Keratinocyte (primary cell): ENCODE results near the gene PLAA.

ENCODE experiments used
- EZH2 ChIP-seq: IDR thresholded peaks from one replicate; pipeline ENCODE4 v1.6.1; 2012; ENCODE audit warnings: inconsistent platforms, mild to moderate bottlenecking, low read length, moderate library complexity
- TF ChIP-seq, protein P1 (sequence below), 3 experiments: IDR thresholded peaks in 1 of 3; conservative IDR thresholded peaks in 1 of 3; optimal IDR thresholded peaks in 1 of 3; 2 replicates in 2 of 3; 3 replicates in 1 of 3; pipeline versions ENCODE3 to v1.5.1; 2011; ENCODE audit warnings: low read length in 3 of 3, mild to moderate bottlenecking in 3 of 3, moderate library complexity in 2 of 3, control low read depth in 1 of 3, inconsistent platforms in 1 of 3; ENCODE audit not compliant: insufficient read depth in 2 of 3; ENCODE audit errors: extremely low read depth in 1 of 3

- TF ChIP-seq, protein P1, sequence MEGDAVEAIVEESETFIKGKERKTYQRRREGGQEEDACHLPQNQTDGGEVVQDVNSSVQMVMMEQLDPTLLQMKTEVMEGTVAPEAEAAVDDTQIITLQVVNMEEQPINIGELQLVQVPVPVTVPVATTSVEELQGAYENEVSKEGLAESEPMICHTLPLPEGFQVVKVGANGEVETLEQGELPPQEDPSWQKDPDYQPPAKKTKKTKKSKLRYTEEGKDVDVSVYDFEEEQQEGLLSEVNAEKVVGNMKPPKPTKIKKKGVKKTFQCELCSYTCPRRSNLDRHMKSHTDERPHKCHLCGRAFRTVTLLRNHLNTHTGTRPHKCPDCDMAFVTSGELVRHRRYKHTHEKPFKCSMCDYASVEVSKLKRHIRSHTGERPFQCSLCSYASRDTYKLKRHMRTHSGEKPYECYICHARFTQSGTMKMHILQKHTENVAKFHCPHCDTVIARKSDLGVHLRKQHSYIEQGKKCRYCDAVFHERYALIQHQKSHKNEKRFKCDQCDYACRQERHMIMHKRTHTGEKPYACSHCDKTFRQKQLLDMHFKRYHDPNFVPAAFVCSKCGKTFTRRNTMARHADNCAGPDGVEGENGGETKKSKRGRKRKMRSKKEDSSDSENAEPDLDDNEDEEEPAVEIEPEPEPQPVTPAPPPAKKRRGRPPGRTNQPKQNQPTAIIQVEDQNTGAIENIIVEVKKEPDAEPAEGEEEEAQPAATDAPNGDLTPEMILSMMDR (optimal IDR thresholded peaks at IDR 0.05 in 1 of 3, IDR thresholded peaks at IDR 0.05 in 1 of 3, conservative IDR thresholded peaks at IDR 0.05 in 1 of 3; ENCODE audit: extremely low read depth in 1 of 3, insufficient read depth in 2 of 3, low read length in 3 of 3): no peak
- no peak for TF ChIP-seq EZH2
Measured at GRCh38 chr9:26891726-26892125, 55.3 kb downstream of the PLAA start.
